HCT116 (cell line): Measurements from ENCODE around the gene EPHA8. TPM values are rescaled to one million over a fixed set of nuclear protein-coding genes. Genes with fewer than 3 reads are reported as not detected.

Experiments used
- ATAC-seq: fragments of 200-7000 bp; cut with Tn5 transposase; 2 replicates; pipeline ENCODE4 v1.9.1; 2020; ENCODE audit warnings: mild to moderate bottlenecking, moderate library complexity
- BruUV-seq: library from RNA; stranded (reverse); fragments of 400-500 nt; replicated peaks from 2 replicates; lab custom pipeline; 2021; lab: Mats Ljungman, UMichigan
- CTCF ChIA-PET: fragments of 300-600 bp; sonication (Branson Sonifier 250); formaldehyde crosslinking; loops from one replicate; lab custom pipeline; 2021; ENCODE audit warnings: antibody characterized with exemption; lab: Charles Lee
- POLR2A ChIA-PET: fragments of 300-600, 350-600 bp; sonication (Branson Sonifier 250); formaldehyde crosslinking; loops from one replicate; lab custom pipeline; 2021; ENCODE audit warnings: antibody characterized with exemption; lab: Charles Lee
- RAD21 ChIA-PET, 2 experiments: fragments of 300-600 bp; sonication (Branson Sonifier 250); formaldehyde crosslinking; loops; one replicate each; lab custom pipeline; 2023; ENCODE audit warnings: low total read pairs in 2 of 2; ENCODE audit not compliant: uncharacterized antibody in 2 of 2, unreplicated experiment in 2 of 2, low non-redundant PET in 1 of 2; lab: Charles Lee
- DNase-seq: peaks from one replicate; pipeline ENCODE4 v3.0.0-alpha.2; 2010; ENCODE audit warnings: low read depth, low spot score
- H2AFZ ChIP-seq: fragments of 200-600 bp; shearing (Covaris generic), sonication (generic); 2 replicates; pipeline ENCODE4 v1.6.1; 2017; ENCODE audit warnings: low read depth, mixed run types, mixed read lengths, antibody characterized with exemption, low read length; ENCODE audit not compliant: poor library complexity, severe bottlenecking
- H3K27ac ChIP-seq: 2 replicates; pipeline ENCODE4 v1.5.1; 2012; ENCODE audit warnings: low read depth, low read length
- H3K27me3 ChIP-seq: fragments of 200-600 bp; sonication (generic); 2 replicates; pipeline ENCODE4 v1.6.1; 2016; ENCODE audit warnings: mixed run types, low read length, mixed read lengths; ENCODE audit not compliant: insufficient read depth
- H3K36me3 ChIP-seq, 2 experiments: fragments of 200-500 bp in 1 of 2; fragments of 200-600 bp in 1 of 2; sonication (Bioruptor generic) in 1 of 2; sonication (generic) in 1 of 2; 2 replicates each; pipeline versions ENCODE4 v1.5.1 to v1.6.1; 2014 to 2016; ENCODE audit warnings: low read length in 2 of 2, inconsistent platforms in 1 of 2, mixed read lengths in 1 of 2, mixed run types in 1 of 2; ENCODE audit not compliant: insufficient read depth in 2 of 2, control insufficient read depth in 1 of 2
- H3K4me1 ChIP-seq, 2 experiments: fragments of 200-600 bp in 1 of 2; sonication (generic) in 1 of 2; 2 replicates each; pipeline versions ENCODE4 v1.5.1 to v1.6.1; 2012 to 2017; ENCODE audit warnings: low read length in 2 of 2, inconsistent platforms in 1 of 2, mild to moderate bottlenecking in 1 of 2, mixed read lengths in 1 of 2, mixed run types in 1 of 2, moderate library complexity in 1 of 2; ENCODE audit not compliant: insufficient read depth in 2 of 2, control insufficient read depth in 1 of 2
- H3K4me2 ChIP-seq: fragments of 200-600 bp; sonication (generic); 2 replicates; pipeline ENCODE4 v1.6.1; 2017; ENCODE audit warnings: mixed run types, low read length, mixed read lengths
- H3K4me3 ChIP-seq, 2 experiments: fragments of 200-600 bp in 1 of 2; sonication (generic) in 1 of 2; replicated peaks in 1 of 2; 2 replicates each; pipeline ENCODE4 v1.5.1; 2011 to 2016; ENCODE audit warnings: low read length in 2 of 2, control low read depth in 1 of 2, low read depth in 1 of 2, mild to moderate bottlenecking in 1 of 2, mixed read lengths in 1 of 2, mixed run types in 1 of 2
- H3K79me2 ChIP-seq: fragments of 200-600 bp; sonication (generic); 2 replicates; pipeline ENCODE4 v1.6.1; 2017; ENCODE audit warnings: mild to moderate bottlenecking, mixed run types, low read length, moderate library complexity, mixed read lengths; ENCODE audit not compliant: insufficient read depth
- H3K9ac ChIP-seq: fragments of 200-600 bp; sonication (generic); 2 replicates; pipeline ENCODE4 v1.6.1; 2016; ENCODE audit warnings: low read length, mixed read lengths
- H3K9me2 ChIP-seq: fragments of 200-600 bp; sonication (generic), shearing (Covaris generic); 2 replicates; pipeline ENCODE4 v1.6.1; 2017; ENCODE audit warnings: mixed run types, mild to moderate bottlenecking, moderate library complexity; ENCODE audit not compliant: insufficient read depth
- H3K9me3 ChIP-seq, 2 experiments: fragments of 200-500 bp in 1 of 2; fragments of 200-600 bp in 1 of 2; sonication (Bioruptor generic) in 1 of 2; sonication (generic) in 1 of 2; 2 replicates each; pipeline ENCODE4 v1.6.1; 2014 to 2017; ENCODE audit warnings: low read length in 2 of 2, mixed read lengths in 2 of 2, inconsistent platforms in 1 of 2, low read depth in 1 of 2, mild to moderate bottlenecking in 1 of 2, mixed run types in 1 of 2, moderate library complexity in 1 of 2; ENCODE audit not compliant: control insufficient read depth in 1 of 2, insufficient read depth in 1 of 2
- H4K20me1 ChIP-seq: fragments of 200-600 bp; sonication (generic), shearing (Covaris generic); 2 replicates; pipeline ENCODE4 v1.6.1; 2017; ENCODE audit warnings: mixed run types, mild to moderate bottlenecking, moderate library complexity; ENCODE audit not compliant: insufficient read depth
- ATF3 ChIP-seq: IDR thresholded peaks from 2 replicates; pipeline ENCODE4 v1.6.1; 2012
- CBX3 ChIP-seq: IDR thresholded peaks from 2 replicates; pipeline ENCODE4 v1.6.1; 2012; ENCODE audit warnings: low read depth
- CEBPB ChIP-seq: IDR thresholded peaks from 2 replicates; pipeline ENCODE4 v1.6.1; 2012; ENCODE audit warnings: low read depth
- EGR1 ChIP-seq: IDR thresholded peaks from 2 replicates; pipeline ENCODE4 v1.6.1; 2012; ENCODE audit warnings: low read depth
- ELF1 ChIP-seq: IDR thresholded peaks from 2 replicates; pipeline ENCODE4 v1.6.1; 2012; ENCODE audit warnings: low read depth, borderline replicate concordance
- EZH2 ChIP-seq: fragments of 200-600 bp; sonication (generic); IDR thresholded peaks from 2 replicates; pipeline ENCODE4 v1.6.1; 2017; ENCODE audit warnings: antibody characterized with exemption, mixed run types
- JUND ChIP-seq: IDR thresholded peaks from 2 replicates; pipeline ENCODE4 v1.6.1; 2012
- POLR2A ChIP-seq: IDR thresholded peaks from 2 replicates; pipeline ENCODE4 v1.7.0; 2011; ENCODE audit warnings: borderline replicate concordance; ENCODE audit not compliant: insufficient read depth, insufficient read length; ENCODE audit errors: extremely low read depth
- POLR2AphosphoS5 ChIP-seq: IDR thresholded peaks from 2 replicates; pipeline ENCODE4 v1.6.1; 2011; ENCODE audit warnings: mild to moderate bottlenecking, low read depth, low read length, moderate library complexity
- SP1 ChIP-seq: IDR thresholded peaks from 2 replicates; pipeline ENCODE4 v1.6.1; 2012; ENCODE audit warnings: low read depth
- SRF ChIP-seq: IDR thresholded peaks from 2 replicates; pipeline ENCODE4 v1.6.1; 2012; ENCODE audit warnings: low read depth
- YY1 ChIP-seq: IDR thresholded peaks from 2 replicates; pipeline ENCODE4 v1.6.1; 2011; ENCODE audit warnings: low read length, low read depth, moderate library complexity, mild to moderate bottlenecking; ENCODE audit not compliant: insufficient replicate concordance; ENCODE audit errors: extremely low read depth
- ZBTB33 ChIP-seq: IDR thresholded peaks from 2 replicates; pipeline ENCODE4 v1.6.1; 2011; ENCODE audit warnings: mild to moderate bottlenecking, low read length, moderate library complexity; ENCODE audit not compliant: insufficient replicate concordance; ENCODE audit errors: extremely low read depth
- intact Hi-C: fragments of 100-400 bp; cut with micrococcal nuclease; formaldehyde crosslinking; loops from 2 replicates; pipeline ENCODE4 v1.10.0; 2022
- total RNA-seq: library from RNA; stranded (reverse); gene quantifications from one replicate; pipeline ENCODE4 v1.2.1, GENCODE V29; 2021; ENCODE audit not compliant: unreplicated experiment
- TF ChIP-seq, protein P1 (sequence below): IDR thresholded peaks from 2 replicates; pipeline ENCODE4 v1.6.1; 2012

EPHA8 gene
- total RNA-seq, 1 experiment from 2014 or later = 0.30 TPM

GRCh38 chr1:22520871-22521270 is 42.4 kb upstream of the EPHA8 start:
- Histone ChIP-seq H2AFZ (no peak overlapping the region), H3K27me3 (no peaks in the 10 kb centered on the region), H3K4me1 (no peaks in the 10 kb centered on the region), H3K27ac (no peak overlapping the region), H3K4me3 (no peak overlapping the region), H3K9me2 (no peaks in the 10 kb centered on the region), H3K4me2 (no peak overlapping the region), H3K79me2 (no peaks in the 10 kb centered on the region), H3K9ac (no peak overlapping the region), H3K36me3 (peaks cover 16 to 34% of the 10 kb centered on the region in 2 experiments)
- ChIA-PET RAD21 (no interaction called here), POLR2A (no interaction called here), CTCF (no interaction called here)
- intact Hi-C loops = loop anchor here (10.0 kb wide), 1 partner anchor 104 kb away; no protein-coding TSS in a partner anchor
- DNase-seq (no peak), ATAC-seq (no peak)
- no TSS peak for BruUV-seq
- TF ChIP-seq CBX3 = no peak
- no peak for TF ChIP-seq CEBPB
- TF ChIP-seq SP1 = no peak
- TF ChIP-seq EGR1 = no peak
- TF ChIP-seq ZBTB33 = no peak
- no peak for TF ChIP-seq POLR2A
- no peak for TF ChIP-seq SRF
- no peak for TF ChIP-seq YY1
- no peak for TF ChIP-seq JUND
- TF ChIP-seq ELF1 = no peak
- no peak for TF ChIP-seq EZH2
- no peak for TF ChIP-seq ATF3
- no peak for TF ChIP-seq POLR2AphosphoS5
- TF ChIP-seq, protein P1, sequence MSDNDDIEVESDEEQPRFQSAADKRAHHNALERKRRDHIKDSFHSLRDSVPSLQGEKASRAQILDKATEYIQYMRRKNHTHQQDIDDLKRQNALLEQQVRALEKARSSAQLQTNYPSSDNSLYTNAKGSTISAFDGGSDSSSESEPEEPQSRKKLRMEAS = no peak
- TF ChIP-seq, all 23 proteins: peak for 0
- no peaks in the 10 kb centered on the region for H4K20me1 ChIP-seq
- H3K9me3 ChIP-seq = no peaks in the 10 kb centered on the region
